Measurements from ENCODE around the gene RAVER2.
"Not testable (repeated sequence)": the region's sequence is repeated elsewhere in the genome, so short reads cannot be mapped to it uniquely, and the experiment has no call there.

Gene RAVER2

GRCh38 chr1:64744492-64745180, at the start of gene RAVER2:
Gene RAVER2, plus strand, starts transcription at chr1:64745075. Its CDS starts 98 bp downstream, at chr1:64745173.
- ChIA-PET POLR2A (ENCODE audit: low non-redundant PET) (no interaction called here), CTCF (interaction anchor here (0.6 to 0.7 kb wide), 3 partner anchors 35 to 1184 kb away, joined by 3 to 5 read pairs (median 3); no protein-coding TSS in a partner anchor)
- peak within 1 kb of the TSS; percentile 53 for H3K27ac ChIP-seq
- peak; percentile 58 for DNase-seq (ENCODE audit: low spot score)
- peak; percentile 48 for TF ChIP-seq CTCF (conservative IDR thresholded peaks at IDR 0.05; ENCODE audit: low read depth)

GRCh38 chr1:64696879-64697278, 48.0 kb upstream of the RAVER2 start:
- no peak for TF ChIP-seq CTCF (conservative IDR thresholded peaks at IDR 0.05; ENCODE audit: low read depth)
- DNase-seq (ENCODE audit: low spot score): no peak
- CTCF ChIA-PET: no interaction called here
- POLR2A ChIA-PET (ENCODE audit: low non-redundant PET): no interaction called here
- H3K27ac ChIP-seq: no peak overlapping the region

- POLR2A ChIA-PET (ENCODE audit: low non-redundant PET): no interaction called here
- no peak overlapping the region for H3K27ac ChIP-seq
- CTCF ChIA-PET: no interaction called here
- TF ChIP-seq CTCF (conservative IDR thresholded peaks at IDR 0.05; ENCODE audit: low read depth): no peak
- no peak for DNase-seq (ENCODE audit: low spot score)
These were observed 45.5 kb upstream of the RAVER2 start for GRCh38 chr1:64699327-64699726.

GRCh38 chr1:64701071-64701470, 43.8 kb upstream of the RAVER2 start:
- DNase-seq (ENCODE audit: low spot score): no peak
- CTCF ChIA-PET: interaction anchor here (0.6 kb wide), 1 partner anchor 9 kb away, joined by 3 read pairs; no protein-coding TSS in a partner anchor

DNA sequence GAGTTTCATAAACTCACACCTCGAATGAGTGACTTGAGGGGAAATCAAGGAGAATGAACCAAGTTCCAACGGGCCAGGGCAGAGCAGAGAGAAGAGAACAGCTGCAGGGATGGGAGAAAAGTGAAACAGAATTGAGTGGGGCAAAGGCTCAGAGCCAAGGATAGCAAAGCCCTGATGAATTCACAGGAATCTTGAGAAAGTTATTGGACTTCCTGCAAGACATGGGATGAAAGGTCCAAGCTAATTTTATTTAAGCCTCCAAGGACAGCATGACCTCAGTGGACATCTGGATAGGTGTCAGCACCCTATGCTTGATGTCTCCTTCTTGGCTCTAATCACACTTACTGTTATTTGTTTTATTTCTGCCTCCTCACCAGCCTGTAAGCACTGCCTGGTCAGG, 43.0 kb upstream of the RAVER2 start:
- POLR2A ChIA-PET (ENCODE audit: low non-redundant PET): no interaction called here
- CTCF ChIA-PET: no interaction called here
- no peak for TF ChIP-seq CTCF (conservative IDR thresholded peaks at IDR 0.05; ENCODE audit: low read depth)
- no peak overlapping the region for H3K27ac ChIP-seq
- no peak for DNase-seq (ENCODE audit: low spot score)

More at GRCh38 chr1:64701071-64701470, 43.8 kb upstream of the RAVER2 start:
- H3K27ac ChIP-seq: no peak overlapping the region
- POLR2A ChIA-PET (ENCODE audit: low non-redundant PET): no interaction called here
- no peak for TF ChIP-seq CTCF (conservative IDR thresholded peaks at IDR 0.05; ENCODE audit: low read depth)

GRCh38 chr1:64702670-64703069, 42.2 kb upstream of the RAVER2 start:
- CTCF ChIA-PET; H3K27ac ChIP-seq; DNase-seq (ENCODE audit: low spot score); POLR2A ChIA-PET (ENCODE audit: low non-redundant PET): not testable (repeated sequence)

DNA sequence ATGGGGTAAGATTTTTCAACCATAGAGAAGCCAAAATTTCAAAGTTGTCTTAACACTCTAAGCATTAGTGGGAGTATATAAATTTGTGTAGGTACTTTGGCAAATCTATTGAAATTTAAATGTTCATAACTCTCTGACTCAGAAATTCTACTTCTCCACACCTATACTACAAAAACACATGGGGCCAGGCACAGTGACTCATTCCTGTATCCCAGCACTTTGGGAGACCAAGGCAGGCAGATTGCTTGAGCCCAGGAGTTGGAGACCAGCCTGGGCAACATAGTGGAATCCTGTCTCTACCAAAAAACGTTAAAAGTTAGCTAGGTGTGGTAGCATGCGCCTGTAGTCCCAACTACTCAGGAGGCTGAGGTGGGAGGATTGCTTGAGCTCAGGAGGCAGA, 41.3 kb upstream of the RAVER2 start:
- ChIA-PET CTCF (no interaction called here), POLR2A (ENCODE audit: low non-redundant PET) (no interaction called here)
- DNase-seq (ENCODE audit: low spot score): no peak
- no peak for TF ChIP-seq CTCF (conservative IDR thresholded peaks at IDR 0.05; ENCODE audit: low read depth)
- no peak overlapping the region for H3K27ac ChIP-seq
